ENCODE measurements around the gene ARAP1. TPM values are rescaled to one million over a fixed set of nuclear protein-coding genes. Genes with fewer than 3 reads are reported as not detected.

ARAP1 gene
- polyA plus RNA-seq, 1 donor from 2014 or later, result 3.5 TPM

GRCh38 chr11:72702577-72703241, 49.5 kb downstream of the ARAP1 start:
- H3K79me2 ChIP-seq (replicated peaks; ENCODE audit: insufficient read depth, low read length), result no peaks in the 10 kb centered on the region
- TF ChIP-seq, protein P1, sequence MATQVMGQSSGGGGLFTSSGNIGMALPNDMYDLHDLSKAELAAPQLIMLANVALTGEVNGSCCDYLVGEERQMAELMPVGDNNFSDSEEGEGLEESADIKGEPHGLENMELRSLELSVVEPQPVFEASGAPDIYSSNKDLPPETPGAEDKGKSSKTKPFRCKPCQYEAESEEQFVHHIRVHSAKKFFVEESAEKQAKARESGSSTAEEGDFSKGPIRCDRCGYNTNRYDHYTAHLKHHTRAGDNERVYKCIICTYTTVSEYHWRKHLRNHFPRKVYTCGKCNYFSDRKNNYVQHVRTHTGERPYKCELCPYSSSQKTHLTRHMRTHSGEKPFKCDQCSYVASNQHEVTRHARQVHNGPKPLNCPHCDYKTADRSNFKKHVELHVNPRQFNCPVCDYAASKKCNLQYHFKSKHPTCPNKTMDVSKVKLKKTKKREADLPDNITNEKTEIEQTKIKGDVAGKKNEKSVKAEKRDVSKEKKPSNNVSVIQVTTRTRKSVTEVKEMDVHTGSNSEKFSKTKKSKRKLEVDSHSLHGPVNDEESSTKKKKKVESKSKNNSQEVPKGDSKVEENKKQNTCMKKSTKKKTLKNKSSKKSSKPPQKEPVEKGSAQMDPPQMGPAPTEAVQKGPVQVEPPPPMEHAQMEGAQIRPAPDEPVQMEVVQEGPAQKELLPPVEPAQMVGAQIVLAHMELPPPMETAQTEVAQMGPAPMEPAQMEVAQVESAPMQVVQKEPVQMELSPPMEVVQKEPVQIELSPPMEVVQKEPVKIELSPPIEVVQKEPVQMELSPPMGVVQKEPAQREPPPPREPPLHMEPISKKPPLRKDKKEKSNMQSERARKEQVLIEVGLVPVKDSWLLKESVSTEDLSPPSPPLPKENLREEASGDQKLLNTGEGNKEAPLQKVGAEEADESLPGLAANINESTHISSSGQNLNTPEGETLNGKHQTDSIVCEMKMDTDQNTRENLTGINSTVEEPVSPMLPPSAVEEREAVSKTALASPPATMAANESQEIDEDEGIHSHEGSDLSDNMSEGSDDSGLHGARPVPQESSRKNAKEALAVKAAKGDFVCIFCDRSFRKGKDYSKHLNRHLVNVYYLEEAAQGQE (IDR thresholded peaks at IDR 0.05; ENCODE audit: borderline replicate concordance), result no peak
- TF ChIP-seq RAD21 (conservative IDR thresholded peaks at IDR 0.05) (no peak), CTCF (IDR thresholded peaks at IDR 0.05; ENCODE audit: poor library complexity, severe bottlenecking) (no peak), EZH2 (IDR thresholded peaks at IDR 0.05; ENCODE audit: borderline replicate concordance, insufficient read depth, low read length, poor library complexity, severe bottlenecking) (no peak), POLR2AphosphoS5 (IDR thresholded peaks at IDR 0.05) (no peak), MXI1 (conservative IDR thresholded peaks at IDR 0.05; ENCODE audit: poor library complexity, severe bottlenecking) (no peak), EP300 (conservative IDR thresholded peaks at IDR 0.05; ENCODE audit: poor library complexity, severe bottlenecking) (no peak), TAF1 (IDR thresholded peaks at IDR 0.05; ENCODE audit: low read depth) (no peak), SMC3 (conservative IDR thresholded peaks at IDR 0.05; ENCODE audit: poor library complexity) (no peak)
- H3K9ac ChIP-seq (ENCODE audit: low read length), result no peak overlapping the region
- no peaks in the 10 kb centered on the region for H3K36me3 ChIP-seq (ENCODE audit: insufficient read depth, low read length)
- no peak overlapping the region for H3K4me3 ChIP-seq (ENCODE audit: low read length)
- H3K27ac ChIP-seq (ENCODE audit: low read length), result no peak overlapping the region
- no peaks in the 10 kb centered on the region for H4K20me1 ChIP-seq (ENCODE audit: insufficient read depth)
- no peak overlapping the region for H3K4me2 ChIP-seq (ENCODE audit: low read length)
- H3F3A ChIP-seq (ENCODE audit: insufficient read depth, low read length, poor library complexity, severe bottlenecking), result no peaks in the 10 kb centered on the region
- H3K9me3 ChIP-seq (ENCODE audit: low read length), result no peaks in the 10 kb centered on the region
- no peaks in the 10 kb centered on the region for H3K27me3 ChIP-seq (ENCODE audit: insufficient read depth, low read depth, low read length)
- H3K9me2 ChIP-seq (ENCODE audit: insufficient read depth, low read length), result no peaks in the 10 kb centered on the region
- no peak overlapping the region for H2AFZ ChIP-seq (ENCODE audit: low read depth, low read length)

DNA sequence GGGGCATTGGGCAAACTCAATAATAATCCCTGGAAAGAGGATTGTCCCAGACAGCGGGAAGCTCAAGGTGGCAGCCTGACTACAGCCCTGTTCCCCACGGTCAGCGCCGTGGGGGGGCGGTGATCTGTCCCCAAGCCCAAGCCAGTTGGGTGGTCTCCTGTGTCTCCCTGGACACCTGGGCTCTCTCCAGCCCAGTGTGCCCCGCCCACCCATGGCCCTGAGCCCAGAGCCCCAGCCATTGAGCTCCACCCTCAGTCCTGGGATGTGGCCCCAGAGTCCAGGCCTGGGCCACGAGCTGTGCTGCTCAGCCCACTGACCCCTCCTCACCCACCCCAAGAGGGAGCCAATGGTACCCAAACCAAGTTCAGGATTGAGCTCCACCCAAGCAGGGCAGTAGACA, 50.1 kb downstream of the ARAP1 start:
- no peak overlapping the region for H2AFZ ChIP-seq (ENCODE audit: low read depth, low read length)
- H3F3A ChIP-seq (ENCODE audit: insufficient read depth, low read length, poor library complexity, severe bottlenecking), result no peaks in the 10 kb centered on the region
- H3K36me3 ChIP-seq (ENCODE audit: insufficient read depth, low read length), result no peaks in the 10 kb centered on the region
- no peaks in the 10 kb centered on the region for H3K9me2 ChIP-seq (ENCODE audit: insufficient read depth, low read length)
- TF ChIP-seq RAD21 (conservative IDR thresholded peaks at IDR 0.05) (no peak), CTCF (IDR thresholded peaks at IDR 0.05; ENCODE audit: poor library complexity, severe bottlenecking) (no peak), MXI1 (conservative IDR thresholded peaks at IDR 0.05; ENCODE audit: poor library complexity, severe bottlenecking) (no peak), POLR2AphosphoS5 (IDR thresholded peaks at IDR 0.05) (no peak), SMC3 (conservative IDR thresholded peaks at IDR 0.05; ENCODE audit: poor library complexity) (no peak), TAF1 (IDR thresholded peaks at IDR 0.05; ENCODE audit: low read depth) (no peak), EZH2 (IDR thresholded peaks at IDR 0.05; ENCODE audit: borderline replicate concordance, insufficient read depth, low read length, poor library complexity, severe bottlenecking) (no peak), EP300 (conservative IDR thresholded peaks at IDR 0.05; ENCODE audit: poor library complexity, severe bottlenecking) (no peak)
- TF ChIP-seq, protein P1 (IDR thresholded peaks at IDR 0.05; ENCODE audit: borderline replicate concordance), result no peak
- H3K79me2 ChIP-seq (replicated peaks; ENCODE audit: insufficient read depth, low read length), result no peaks in the 10 kb centered on the region
- H3K9ac ChIP-seq (ENCODE audit: low read length), result no peak overlapping the region
- H4K20me1 ChIP-seq (ENCODE audit: insufficient read depth), result no peaks in the 10 kb centered on the region
- no peaks in the 10 kb centered on the region for H3K27me3 ChIP-seq (ENCODE audit: insufficient read depth, low read depth, low read length)
- H3K9me3 ChIP-seq (ENCODE audit: low read length), result no peaks in the 10 kb centered on the region
- H3K4me2 ChIP-seq (ENCODE audit: low read length), result no peak overlapping the region
- no peak overlapping the region for H3K4me3 ChIP-seq (ENCODE audit: low read length)
- H3K27ac ChIP-seq (ENCODE audit: low read length), result no peak overlapping the region

All from neural cell (in vitro differentiated cells).